ENCODE data around the gene VPS29. TPM values are rescaled to one million over a fixed set of nuclear protein-coding genes. Genes with fewer than 3 reads are reported as not detected.

The VPS29 gene
- total RNA-seq, 1 donor from 2014 or later: 101 TPM

- no peak overlapping the region for H3K4me3 Mint-ChIP-seq (ENCODE audit: low read depth)
- DNase-seq (ENCODE audit: low spot score, unreplicated experiment): no peak
- H3K27ac Mint-ChIP-seq: no peak overlapping the region
- H3K4me1 Mint-ChIP-seq (ENCODE audit: low read depth): no peaks in the 10 kb centered on the region
- H3K9me3 Mint-ChIP-seq (ENCODE audit: low read depth): no peaks in the 10 kb centered on the region
- no peaks in the 10 kb centered on the region for H3K36me3 Mint-ChIP-seq (ENCODE audit: insufficient read depth)
- H3K27me3 Mint-ChIP-seq: peaks cover 3% of the 10 kb centered on the region
- no peak for TF ChIP-seq CTCF (IDR thresholded peaks at IDR 0.05; ENCODE audit: unreplicated experiment)
Observed at GRCh38 chr12:110516995-110517394, 15.1 kb upstream of the VPS29 start.

DNA sequence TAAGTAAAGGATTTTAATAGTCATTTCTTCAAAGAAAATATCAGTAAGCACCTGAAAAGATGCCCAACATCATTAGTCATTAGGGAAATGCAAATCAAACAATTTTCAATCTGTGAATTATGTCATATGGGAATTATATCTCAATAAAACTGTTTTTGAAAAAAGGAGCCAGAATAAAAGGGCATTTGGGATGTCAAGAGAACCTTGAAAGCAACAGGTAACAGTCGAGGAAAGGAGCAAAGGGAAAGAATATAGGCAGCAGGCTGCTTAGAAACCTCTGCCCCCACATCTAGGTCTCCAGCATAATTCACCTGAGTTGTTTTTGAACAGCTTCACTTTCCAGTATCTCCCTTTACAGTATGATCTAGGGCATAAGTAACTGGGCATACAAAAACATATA is 12.5 kb upstream of the VPS29 start:
- TF ChIP-seq CTCF (IDR thresholded peaks at IDR 0.05; ENCODE audit: unreplicated experiment): no peak
- H3K9me3 Mint-ChIP-seq (ENCODE audit: low read depth): no peaks in the 10 kb centered on the region
- H3K36me3 Mint-ChIP-seq (ENCODE audit: insufficient read depth): no peaks in the 10 kb centered on the region

GRCh38 chr12:110513842-110514241 is 11.9 kb upstream of the VPS29 start:
- Mint-ChIP-seq H3K9me3 (ENCODE audit: low read depth) (no peaks in the 10 kb centered on the region), H3K36me3 (ENCODE audit: insufficient read depth) (no peaks in the 10 kb centered on the region), H3K27ac (no peak overlapping the region), H3K4me1 (ENCODE audit: low read depth) (no peaks in the 10 kb centered on the region), H3K4me3 (ENCODE audit: low read depth) (no peak overlapping the region), H3K27me3 (peaks cover 14% of the 10 kb centered on the region)
- DNase-seq (ENCODE audit: low spot score, unreplicated experiment): no peak
- no peak for TF ChIP-seq CTCF (IDR thresholded peaks at IDR 0.05; ENCODE audit: unreplicated experiment)

More for the DNA sequence above, 12.5 kb upstream of the VPS29 start:
- Mint-ChIP-seq H3K4me1 (ENCODE audit: low read depth) (no peaks in the 10 kb centered on the region), H3K27ac (no peak overlapping the region), H3K27me3 (peaks cover 14% of the 10 kb centered on the region), H3K4me3 (ENCODE audit: low read depth) (no peak overlapping the region)
- DNase-seq (ENCODE audit: low spot score, unreplicated experiment): no peak

- no peak overlapping the region for H3K27ac Mint-ChIP-seq
- H3K36me3 Mint-ChIP-seq (ENCODE audit: insufficient read depth): no peaks in the 10 kb centered on the region
- peaks cover 11% of the 10 kb centered on the region for H3K27me3 Mint-ChIP-seq
- TF ChIP-seq CTCF (IDR thresholded peaks at IDR 0.05; ENCODE audit: unreplicated experiment): no peak
- H3K9me3 Mint-ChIP-seq (ENCODE audit: low read depth): no peaks in the 10 kb centered on the region
- no peak for DNase-seq (ENCODE audit: low spot score, unreplicated experiment)
- no peaks in the 10 kb centered on the region for H3K4me1 Mint-ChIP-seq (ENCODE audit: low read depth)
- H3K4me3 Mint-ChIP-seq (ENCODE audit: low read depth): no peak overlapping the region
Observed at GRCh38 chr12:110508071-110508586, 6.2 kb upstream of the VPS29 start.

GRCh38 chr12:110505332-110505731 is 3.4 kb upstream of the VPS29 start:
- DNase-seq (ENCODE audit: low spot score, unreplicated experiment): no peak
- no peak for TF ChIP-seq CTCF (IDR thresholded peaks at IDR 0.05; ENCODE audit: unreplicated experiment)
- Mint-ChIP-seq H3K9me3 (ENCODE audit: low read depth) (peaks cover 8% of the 10 kb centered on the region), H3K4me1 (ENCODE audit: low read depth) (peaks cover 10% of the 10 kb centered on the region), H3K4me3 (ENCODE audit: low read depth) (no peak overlapping the region), H3K36me3 (ENCODE audit: insufficient read depth) (peaks cover 5% of the 10 kb centered on the region), H3K27me3 (peaks cover 8% of the 10 kb centered on the region), H3K27ac (no peak overlapping the region)
